NCI-H2029 (cell line): ENCODE results near the gene MDC1.

Source experiments
- DNase-seq: peaks from one replicate; lab custom pipeline; 2025; lab: John Stamatoyannopoulos, UW

MDC1 gene

GRCh38 chr6:30707281-30707850 is 9.7 kb downstream of the MDC1 start:
- DNase-seq: peak; percentile 90

- DNase-seq: no peak
Measured at GRCh38 chr6:30705620-30706019, 11.5 kb downstream of the MDC1 start.

- DNase-seq: no peak
Measured at GRCh38 chr6:30703821-30704220, 13.3 kb downstream of the MDC1 start.

GRCh38 chr6:30703011-30703410 is 14.1 kb downstream of the MDC1 start:
- DNase-seq: no peak

GRCh38 chr6:30700340-30700739 is 16.7 kb downstream of the MDC1 start:
- no peak for DNase-seq

- DNase-seq: no peak
Measured at GRCh38 chr6:30696432-30696831, 20.6 kb downstream of the MDC1 start.

- DNase-seq: no peak
Measured at GRCh38 chr6:30691208-30691847, 25.8 kb downstream of the MDC1 start.

- DNase-seq: peak; percentile 85
Measured at GRCh38 chr6:30690403-30691207, 26.5 kb downstream of the MDC1 start, which contains the start of gene NRM. Gene NRM (minus strand): TSS chr6:30690984. CDS start chr6:30690974, 10 bp downstream.

GRCh38 chr6:30689985-30690384 is 27.1 kb downstream of the MDC1 start:
- DNase-seq: no peak

GRCh38 chr6:30689022-30689865 is 27.8 kb downstream of the MDC1 start:
- DNase-seq: no peak

- no peak for DNase-seq
Measured at GRCh38 chr6:30688569-30688968, 28.5 kb downstream of the MDC1 start.

GRCh38 chr6:30687659-30688431 is 29.2 kb downstream of the MDC1 start:
- no peak for DNase-seq

GRCh38 chr6:30686908-30687658 is 30.0 kb downstream of the MDC1 start:
- peak; percentile 74 for DNase-seq

- DNase-seq: no peak
Measured at GRCh38 chr6:30686009-30686907, 30.8 kb downstream of the MDC1 start, which contains the start of gene PPP1R18. Gene PPP1R18 (minus strand): TSS chr6:30686645. CDS start chr6:30686018, 627 bp downstream.

- DNase-seq: no peak
Measured at GRCh38 chr6:30685157-30686008, 31.7 kb downstream of the MDC1 start.

- no peak for DNase-seq
Measured at GRCh38 chr6:30684386-30685156, 32.5 kb downstream of the MDC1 start.

- DNase-seq: no peak
Measured at GRCh38 chr6:30683980-30684338, 33.1 kb downstream of the MDC1 start.
